GM12874 (cell line): ENCODE results near the gene GPR183.

ENCODE experiments used
- TF ChIP-seq, protein P1 (sequence below): IDR thresholded peaks from 2 replicates; pipeline ENCODE4 v1.5.1; 2011; ENCODE audit warnings: low read depth, mild to moderate bottlenecking, control low read depth, low read length, moderate library complexity; ENCODE audit not compliant: insufficient read depth

The GPR183 gene

DNA sequence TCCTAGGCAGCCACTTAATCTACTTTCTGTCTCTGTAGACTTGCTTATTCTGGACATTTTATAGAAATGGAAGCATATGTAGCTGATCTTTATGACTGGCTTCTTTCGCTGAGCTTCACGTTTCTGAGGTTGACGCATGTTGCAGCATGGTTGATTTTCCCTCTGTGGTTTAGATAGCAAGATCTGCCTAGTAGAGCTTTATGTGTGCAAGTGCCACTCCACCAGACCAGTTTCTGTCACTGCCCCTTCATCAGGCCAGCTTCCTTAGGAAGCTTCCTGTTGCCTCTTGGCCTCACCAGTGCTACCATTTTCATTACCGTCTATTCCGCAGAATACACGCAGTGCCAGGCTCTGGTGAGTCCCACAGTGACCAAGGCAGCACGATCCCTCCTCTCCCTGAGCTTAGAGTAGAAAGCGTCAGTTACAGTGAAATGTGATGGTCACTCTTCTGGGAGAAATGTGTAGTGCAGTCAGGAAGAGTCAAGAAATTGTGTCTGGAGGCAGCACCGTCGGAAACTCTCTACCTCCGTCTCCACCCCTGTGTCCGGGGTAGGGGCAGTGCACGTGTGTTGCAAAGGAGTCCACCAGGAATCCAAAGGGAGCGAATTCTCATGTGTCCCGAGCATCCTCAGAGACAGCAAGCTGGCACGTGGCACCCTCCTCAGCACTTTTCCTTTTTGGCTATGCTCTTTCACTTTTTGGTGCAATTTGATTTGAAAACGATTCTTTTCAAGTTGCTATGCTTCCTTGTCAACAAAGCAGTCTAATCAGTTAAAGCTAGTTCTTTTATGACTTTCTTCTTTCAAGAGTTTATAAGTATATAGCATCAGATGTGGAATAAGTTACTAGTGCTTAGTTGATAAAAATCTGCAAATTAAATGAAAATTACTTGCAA lies 45.4 kb upstream of the GPR183 start:
- TF ChIP-seq, protein P1, sequence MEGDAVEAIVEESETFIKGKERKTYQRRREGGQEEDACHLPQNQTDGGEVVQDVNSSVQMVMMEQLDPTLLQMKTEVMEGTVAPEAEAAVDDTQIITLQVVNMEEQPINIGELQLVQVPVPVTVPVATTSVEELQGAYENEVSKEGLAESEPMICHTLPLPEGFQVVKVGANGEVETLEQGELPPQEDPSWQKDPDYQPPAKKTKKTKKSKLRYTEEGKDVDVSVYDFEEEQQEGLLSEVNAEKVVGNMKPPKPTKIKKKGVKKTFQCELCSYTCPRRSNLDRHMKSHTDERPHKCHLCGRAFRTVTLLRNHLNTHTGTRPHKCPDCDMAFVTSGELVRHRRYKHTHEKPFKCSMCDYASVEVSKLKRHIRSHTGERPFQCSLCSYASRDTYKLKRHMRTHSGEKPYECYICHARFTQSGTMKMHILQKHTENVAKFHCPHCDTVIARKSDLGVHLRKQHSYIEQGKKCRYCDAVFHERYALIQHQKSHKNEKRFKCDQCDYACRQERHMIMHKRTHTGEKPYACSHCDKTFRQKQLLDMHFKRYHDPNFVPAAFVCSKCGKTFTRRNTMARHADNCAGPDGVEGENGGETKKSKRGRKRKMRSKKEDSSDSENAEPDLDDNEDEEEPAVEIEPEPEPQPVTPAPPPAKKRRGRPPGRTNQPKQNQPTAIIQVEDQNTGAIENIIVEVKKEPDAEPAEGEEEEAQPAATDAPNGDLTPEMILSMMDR, result no peak

DNA sequence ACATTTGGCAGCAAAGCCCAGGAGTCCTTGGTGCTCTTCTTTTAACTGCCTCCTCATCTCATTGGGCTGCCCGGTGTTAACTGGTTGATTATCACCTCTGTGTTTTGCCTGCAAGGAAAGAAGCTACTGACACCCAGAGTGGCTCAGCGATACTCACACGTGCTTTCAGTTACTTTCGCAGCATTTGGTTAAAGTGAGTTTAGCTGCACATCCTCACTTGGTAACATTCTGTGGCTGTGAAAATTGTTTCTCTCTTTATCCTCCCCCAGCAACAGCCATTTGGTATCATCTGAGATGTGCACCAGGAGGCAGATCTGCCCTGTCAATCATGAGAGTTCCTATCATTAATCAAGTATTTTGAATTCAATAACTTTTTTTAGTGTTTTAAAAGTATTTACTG lies 44.6 kb upstream of the GPR183 start:
- TF ChIP-seq, protein P1, result no peak

DNA sequence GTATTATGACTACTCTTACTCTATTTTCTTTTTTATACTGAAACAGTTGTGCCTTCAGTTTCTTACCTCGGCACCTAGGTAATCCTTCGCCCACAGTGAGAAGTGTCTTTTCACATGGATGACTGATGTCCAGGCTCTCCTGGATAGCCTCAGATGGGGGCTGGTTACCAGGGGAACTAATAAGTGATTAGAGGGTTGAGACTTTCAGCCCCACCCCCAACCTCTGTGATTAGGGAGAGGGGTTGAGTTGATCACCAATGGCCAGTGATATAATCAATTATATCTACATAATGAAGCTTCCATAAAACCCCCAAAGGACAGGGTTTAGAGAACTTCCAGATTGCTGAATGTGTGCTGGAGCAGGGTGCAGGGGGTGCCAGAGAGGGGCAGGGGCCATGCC lies 43.0 kb upstream of the GPR183 start:
- TF ChIP-seq, protein P1, result no peak

DNA sequence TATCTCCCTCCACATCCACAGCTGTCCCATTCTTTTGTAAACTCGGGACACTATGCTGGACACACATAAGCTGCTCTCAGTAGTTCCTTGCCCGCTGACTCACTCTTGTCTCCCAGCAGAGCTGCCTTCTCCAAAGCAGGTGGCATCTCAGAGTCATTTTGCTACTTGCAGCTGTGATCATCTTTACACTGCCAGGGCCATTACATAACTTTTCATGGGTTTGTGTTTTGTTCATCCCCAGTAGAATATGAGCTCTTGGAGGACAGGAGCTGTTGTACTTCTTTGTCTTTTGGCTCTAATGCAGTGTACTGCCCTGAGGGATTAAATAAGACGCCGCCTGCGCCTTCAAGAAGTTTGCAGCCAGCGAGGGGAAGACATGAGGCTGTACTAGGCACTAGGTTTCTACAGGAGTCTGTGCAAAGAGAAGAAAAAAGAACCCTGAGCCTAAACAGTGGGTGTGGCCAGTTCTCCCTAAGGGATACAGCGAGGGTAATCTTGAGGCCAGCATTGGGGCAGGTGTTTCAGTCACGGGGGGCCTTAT lies 40.8 kb upstream of the GPR183 start:
- TF ChIP-seq, protein P1, result no peak

DNA sequence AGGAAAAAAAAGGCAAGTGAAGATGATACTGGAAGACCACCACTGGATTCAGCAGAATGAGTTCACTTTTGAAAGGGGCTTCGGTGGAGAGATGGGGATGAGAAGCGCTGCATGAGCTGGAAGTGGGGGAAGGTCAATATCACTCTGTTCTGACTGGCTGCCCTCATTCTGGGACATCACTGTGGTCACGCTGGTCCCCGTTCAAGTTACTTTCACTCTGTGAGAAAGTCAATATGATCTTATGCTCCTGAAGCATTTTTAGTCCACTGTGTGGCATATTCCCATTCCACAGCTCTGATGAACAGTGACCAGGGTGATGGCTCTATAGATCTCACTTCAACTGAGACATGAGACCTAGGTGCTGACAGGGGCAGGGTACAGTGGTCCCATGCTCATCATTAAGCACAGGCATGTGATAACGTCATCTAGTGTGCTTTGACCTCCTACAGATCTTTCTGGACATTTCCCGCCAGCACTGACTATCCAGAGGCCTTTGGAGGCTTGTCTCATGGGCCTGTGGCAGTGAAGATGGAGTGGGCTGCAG lies 40.2 kb upstream of the GPR183 start:
- TF ChIP-seq, protein P1, result no peak

DNA sequence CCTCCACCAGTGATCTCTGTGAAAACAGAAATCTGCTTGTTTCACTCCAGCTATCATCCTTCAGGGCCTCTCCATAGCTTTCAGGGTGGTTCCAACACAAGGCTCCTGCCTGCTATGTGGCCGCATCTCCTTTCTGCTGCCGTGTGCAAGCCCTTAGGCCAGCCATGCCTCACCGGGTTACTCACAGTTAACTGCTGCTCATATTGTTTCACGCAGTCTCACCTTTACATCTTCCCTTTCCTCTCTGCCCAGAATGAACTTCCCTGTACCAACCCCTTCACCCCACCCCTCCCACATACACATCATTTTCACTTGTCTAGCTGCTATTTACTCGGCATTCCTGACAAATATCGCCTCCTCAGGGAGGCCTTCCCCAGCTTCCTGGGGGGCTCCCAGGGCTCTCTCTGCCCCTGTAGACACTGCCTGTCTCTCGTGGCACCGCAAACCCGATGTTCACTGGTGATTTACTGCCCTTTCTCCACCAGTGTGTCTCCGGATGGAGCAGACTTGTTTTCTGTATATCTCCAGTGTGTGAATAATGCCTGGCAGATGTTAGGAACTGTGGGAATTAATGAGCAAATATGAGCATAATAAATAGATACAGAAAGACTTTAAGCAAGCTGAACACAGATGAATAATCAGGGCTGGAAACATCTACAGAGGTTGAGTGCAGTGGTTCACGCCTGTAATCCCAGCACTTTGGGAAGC lies 39.3 kb upstream of the GPR183 start:
- TF ChIP-seq, protein P1, result no peak

DNA sequence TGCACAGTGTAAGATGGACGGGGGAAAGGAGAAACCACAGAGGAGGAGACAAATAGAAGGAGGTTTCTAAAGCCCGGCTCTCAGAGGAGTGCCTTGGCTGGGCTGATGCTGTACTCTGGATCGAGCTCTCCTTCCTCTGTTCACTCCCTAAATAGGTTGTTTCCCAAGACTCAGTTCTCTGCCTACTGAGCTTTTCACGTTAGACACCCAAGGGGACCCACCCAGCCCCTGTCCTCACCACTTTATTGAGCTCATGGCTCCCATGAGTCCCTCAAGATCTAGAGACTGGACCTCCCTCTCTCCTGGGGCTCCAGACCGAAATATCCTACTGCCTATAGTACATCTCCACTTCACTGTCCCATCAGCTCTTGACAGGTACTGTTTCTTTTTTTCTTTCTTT lies 38.1 kb upstream of the GPR183 start:
- TF ChIP-seq, protein P1, result no peak
